Measurements from ENCODE around the gene PPP1R14D. TPM values are rescaled to one million over a fixed set of nuclear protein-coding genes. Genes with fewer than 3 reads are reported as not detected.

The PPP1R14D gene
- total and polyA plus RNA-seq, 2 donors (not counting 3 experiments of a cell fraction or from before 2014, with no cell fraction given) = not detected

DNA sequence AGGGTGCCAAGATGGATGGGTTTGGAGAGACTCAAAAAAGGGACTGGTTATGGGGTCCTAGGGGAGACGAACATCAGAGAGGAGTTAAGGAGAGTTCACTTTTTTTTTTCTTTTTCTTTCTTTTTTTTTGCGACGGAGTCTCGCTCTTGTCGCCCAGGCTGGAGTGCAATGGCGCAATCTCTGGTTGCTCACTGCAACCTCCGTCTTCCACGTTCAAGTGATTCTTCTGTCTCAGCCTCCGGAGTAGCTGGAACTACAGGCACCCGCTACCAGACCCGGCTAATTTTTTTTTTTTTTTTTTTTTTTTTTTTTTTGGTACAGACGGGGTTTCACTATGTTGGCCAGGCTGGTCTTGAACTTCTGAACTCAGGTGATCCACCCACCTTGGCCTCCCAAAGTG, 16.5 kb upstream of the PPP1R14D start:
- Histone ChIP-seq H3K4me3 (replicated peaks in 1 of 3; ENCODE audit: insufficient read depth in 1 of 3, low read depth in 1 of 3, low read length in 3 of 3) (peak overlapping the region in 1 of 3 experiments; percentile 39), H3K27ac (ENCODE audit: insufficient read depth, low read depth, low read length) (no peak overlapping the region), H2AFZ (ENCODE audit: low read depth, low read length) (peak overlapping the region; percentile 6), H3K4me1 (ENCODE audit: control insufficient read depth, extremely low read depth, insufficient read depth, low read length) (peaks cover 5% of the 10 kb centered on the region), H3K36me3 (ENCODE audit: control insufficient read depth in 2 of 2, extremely low read depth in 1 of 2, insufficient read depth in 2 of 2, low read length in 2 of 2) (no peaks in the 10 kb centered on the region), H3K9me3 (replicated peaks; ENCODE audit: control insufficient read depth, insufficient read depth, low read length) (no peaks in the 10 kb centered on the region), H4K20me1 (replicated peaks; ENCODE audit: control insufficient read depth, extremely low read depth, insufficient read depth, low read length) (no peaks in the 10 kb centered on the region), H3K4me2 (ENCODE audit: insufficient read depth, low read length) (no peak overlapping the region), H3K9ac (replicated peaks; ENCODE audit: extremely low read depth, insufficient read depth, low read length) (no peak overlapping the region), H3K27me3 (ENCODE audit: control insufficient read depth in 2 of 2, insufficient read depth in 2 of 2, low read length in 2 of 2) (peaks cover 11% of the 10 kb centered on the region in 2 experiments), H3K9me1 (replicated peaks; ENCODE audit: control insufficient read depth, extremely low read depth, insufficient read depth, low read length) (no peaks in the 10 kb centered on the region), H3K79me2 (ENCODE audit: control insufficient read depth, insufficient read depth, low read length) (no peaks in the 10 kb centered on the region)
- no peak for DNase-seq (ENCODE audit: low read depth, low spot score)
- TF ChIP-seq JUN (IDR thresholded peaks at IDR 0.05; ENCODE audit: borderline replicate concordance, insufficient read depth, insufficient read length, low read depth) (no peak), EZH2 (IDR thresholded peaks at IDR 0.05; ENCODE audit: borderline replicate concordance, low read depth, low read length, severe bottlenecking) (no peak), GATA2 (IDR thresholded peaks at IDR 0.05; ENCODE audit: insufficient read depth, insufficient read length, low read depth, low read length) (no peak), MYC (IDR thresholded peaks at IDR 0.05; ENCODE audit: low read depth, low read length) (no peak), FOS (IDR thresholded peaks at IDR 0.05; ENCODE audit: borderline replicate concordance, insufficient read depth, low read length) (no peak), POLR2AphosphoS5 (IDR thresholded peaks at IDR 0.05; ENCODE audit: insufficient read depth, low read depth, low read length) (no peak), POLR2A (IDR thresholded peaks at IDR 0.05; ENCODE audit: low read depth, low read length) (no peak)
- TF ChIP-seq, protein P1, sequence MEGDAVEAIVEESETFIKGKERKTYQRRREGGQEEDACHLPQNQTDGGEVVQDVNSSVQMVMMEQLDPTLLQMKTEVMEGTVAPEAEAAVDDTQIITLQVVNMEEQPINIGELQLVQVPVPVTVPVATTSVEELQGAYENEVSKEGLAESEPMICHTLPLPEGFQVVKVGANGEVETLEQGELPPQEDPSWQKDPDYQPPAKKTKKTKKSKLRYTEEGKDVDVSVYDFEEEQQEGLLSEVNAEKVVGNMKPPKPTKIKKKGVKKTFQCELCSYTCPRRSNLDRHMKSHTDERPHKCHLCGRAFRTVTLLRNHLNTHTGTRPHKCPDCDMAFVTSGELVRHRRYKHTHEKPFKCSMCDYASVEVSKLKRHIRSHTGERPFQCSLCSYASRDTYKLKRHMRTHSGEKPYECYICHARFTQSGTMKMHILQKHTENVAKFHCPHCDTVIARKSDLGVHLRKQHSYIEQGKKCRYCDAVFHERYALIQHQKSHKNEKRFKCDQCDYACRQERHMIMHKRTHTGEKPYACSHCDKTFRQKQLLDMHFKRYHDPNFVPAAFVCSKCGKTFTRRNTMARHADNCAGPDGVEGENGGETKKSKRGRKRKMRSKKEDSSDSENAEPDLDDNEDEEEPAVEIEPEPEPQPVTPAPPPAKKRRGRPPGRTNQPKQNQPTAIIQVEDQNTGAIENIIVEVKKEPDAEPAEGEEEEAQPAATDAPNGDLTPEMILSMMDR (IDR thresholded peaks at IDR 0.05; ENCODE audit: extremely low read depth in 1 of 2, insufficient read depth in 1 of 2, low read depth in 1 of 2, low read length in 2 of 2) = no peak
- TF ChIP-seq, protein P2, sequence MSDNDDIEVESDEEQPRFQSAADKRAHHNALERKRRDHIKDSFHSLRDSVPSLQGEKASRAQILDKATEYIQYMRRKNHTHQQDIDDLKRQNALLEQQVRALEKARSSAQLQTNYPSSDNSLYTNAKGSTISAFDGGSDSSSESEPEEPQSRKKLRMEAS (IDR thresholded peaks at IDR 0.05; ENCODE audit: insufficient read depth, insufficient read length) = no peak
- dilution Hi-C loops (cut with MboI; ENCODE audit: extremely low pct_ligation_motif_present, low sequenced_read_pairs) (no loop called here), intact Hi-C loops (cut with micrococcal nuclease) (no loop called here)
- POLR2A ChIA-PET = no interaction called here
- no TSS peak for BruUV-seq (replicated peaks)
- CTCF ChIA-PET = interaction anchor here (1.1 to 8.3 kb wide), 5 partner anchors 10 to 60 kb away, joined by 3 to 71 read pairs (median 6); no protein-coding TSS in a partner anchor
- FAIRE-seq = no peak

Measured in endothelial cell of umbilical vein (primary cell).